ENCODE results near the gene FAM118B. TPM values are rescaled to one million over a fixed set of nuclear protein-coding genes. Genes with fewer than 3 reads are reported as not detected.

Gene FAM118B
- total RNA-seq, 1 donor from 2014 or later: 20.7 TPM

- H3K9me3 Mint-ChIP-seq: no peaks in the 10 kb centered on the region
- H3K36me3 Mint-ChIP-seq: peaks cover 39% of the 10 kb centered on the region
- no peak overlapping the region for H3K27ac Mint-ChIP-seq
- no peaks in the 10 kb centered on the region for H3K4me1 Mint-ChIP-seq
- no peak overlapping the region for H3K4me3 Mint-ChIP-seq
- DNase-seq (ENCODE audit: low spot score in 2 of 2, unreplicated experiment in 2 of 2): no peak
- TF ChIP-seq CTCF (IDR thresholded peaks at IDR 0.05; ENCODE audit: unreplicated experiment): no peak
- H3K27me3 Mint-ChIP-seq (ENCODE audit: low read depth): no peaks in the 10 kb centered on the region
These were observed 8.8 kb upstream of the FAM118B start for GRCh38 chr11:126202646-126203359.

GRCh38 chr11:126205359-126205758 is 6.2 kb upstream of the FAM118B start:
- Mint-ChIP-seq H3K36me3 (peaks cover 30% of the 10 kb centered on the region), H3K9me3 (no peaks in the 10 kb centered on the region), H3K27me3 (ENCODE audit: low read depth) (no peaks in the 10 kb centered on the region), H3K4me1 (peaks cover 2% of the 10 kb centered on the region), H3K27ac (no peak overlapping the region), H3K4me3 (no peak overlapping the region)
- no peak for TF ChIP-seq CTCF (IDR thresholded peaks at IDR 0.05; ENCODE audit: unreplicated experiment)
- no peak for DNase-seq (ENCODE audit: low spot score in 2 of 2, unreplicated experiment in 2 of 2)

GRCh38 chr11:126207896-126208295 is 3.7 kb upstream of the FAM118B start:
- Mint-ChIP-seq H3K4me3 (no peak overlapping the region), H3K4me1 (peaks cover 19% of the 10 kb centered on the region), H3K27ac (no peak overlapping the region), H3K27me3 (ENCODE audit: low read depth) (no peaks in the 10 kb centered on the region), H3K36me3 (peaks cover 26% of the 10 kb centered on the region), H3K9me3 (no peaks in the 10 kb centered on the region)
- no peak for TF ChIP-seq CTCF (IDR thresholded peaks at IDR 0.05; ENCODE audit: unreplicated experiment)
- DNase-seq (ENCODE audit: low spot score in 2 of 2, unreplicated experiment in 2 of 2): no peak

- no peak for TF ChIP-seq CTCF (IDR thresholded peaks at IDR 0.05; ENCODE audit: unreplicated experiment)
- no peaks in the 10 kb centered on the region for H3K27me3 Mint-ChIP-seq (ENCODE audit: low read depth)
- peak overlapping the region; percentile 99 for H3K27ac Mint-ChIP-seq
- H3K4me1 Mint-ChIP-seq: peaks cover 23% of the 10 kb centered on the region
- peaks cover 13% of the 10 kb centered on the region for H3K36me3 Mint-ChIP-seq
- DNase-seq (ENCODE audit: low spot score in 2 of 2, unreplicated experiment in 2 of 2): no peak
- no peaks in the 10 kb centered on the region for H3K9me3 Mint-ChIP-seq
- H3K4me3 Mint-ChIP-seq: peak overlapping the region; percentile 98
These were observed 729 bp upstream of the FAM118B start for GRCh38 chr11:126210871-126211235.

- H3K4me1 Mint-ChIP-seq: peaks cover 23% of the 10 kb centered on the region
- no peaks in the 10 kb centered on the region for H3K27me3 Mint-ChIP-seq (ENCODE audit: low read depth)
- peak overlapping the region; percentile 98 for H3K4me3 Mint-ChIP-seq
- no peak for DNase-seq (ENCODE audit: low spot score in 2 of 2, unreplicated experiment in 2 of 2)
- peak overlapping the region; percentile 99 for H3K27ac Mint-ChIP-seq
- H3K9me3 Mint-ChIP-seq: no peaks in the 10 kb centered on the region
- TF ChIP-seq CTCF (IDR thresholded peaks at IDR 0.05; ENCODE audit: unreplicated experiment): no peak
- H3K36me3 Mint-ChIP-seq: peaks cover 6% of the 10 kb centered on the region
These were observed 593 bp downstream of the FAM118B start for GRCh38 chr11:126212089-126212660.

Data from mesothelial cell of epicardium (in vitro differentiated cells).